Osteocyte (in vitro differentiated cells): Measurements from ENCODE around the gene PRSS38. TPM values are rescaled to one million over a fixed set of nuclear protein-coding genes. Genes with fewer than 3 reads are reported as not detected.

Experiments used
- DNase-seq: peaks from one replicate; pipeline ENCODE4 v3.0.0; 2021; ENCODE audit warnings: mixed read lengths; ENCODE audit not compliant: unreplicated experiment; ENCODE audit errors: extremely low spot score
- H3K27ac Mint-ChIP-seq: one replicate; pipeline ENCODE4 v1.8.0; 2021; ENCODE audit warnings: mild to moderate bottlenecking, mixed read lengths; ENCODE audit not compliant: unreplicated experiment
- H3K27me3 Mint-ChIP-seq: one replicate; pipeline ENCODE4 v1.8.0; 2021; ENCODE audit warnings: mixed read lengths; ENCODE audit not compliant: unreplicated experiment
- H3K36me3 Mint-ChIP-seq: one replicate; pipeline ENCODE4 v1.8.0; 2021; ENCODE audit warnings: mixed read lengths; ENCODE audit not compliant: unreplicated experiment
- H3K4me1 Mint-ChIP-seq: one replicate; pipeline ENCODE4 v1.8.0; 2021; ENCODE audit warnings: mixed read lengths; ENCODE audit not compliant: unreplicated experiment
- H3K4me3 Mint-ChIP-seq: one replicate; pipeline ENCODE4 v1.8.0; 2021; ENCODE audit warnings: mild to moderate bottlenecking, moderate library complexity, mixed read lengths; ENCODE audit not compliant: unreplicated experiment
- H3K9me3 Mint-ChIP-seq: one replicate; pipeline ENCODE4 v1.8.0; 2021; ENCODE audit warnings: mixed read lengths; ENCODE audit not compliant: unreplicated experiment
- CTCF ChIP-seq: fragments of 200-600 bp; sonication (generic); IDR thresholded peaks from 2 replicates; pipeline ENCODE4 v1.5.0; 2021; ENCODE audit warnings: antibody characterized with exemption, mild to moderate bottlenecking, moderate library complexity
- total RNA-seq: library from RNA; stranded (reverse); gene quantifications from 2 replicates; pipeline ENCODE4 v1.2.1, GENCODE V29; 2021

Gene PRSS38
- total RNA-seq, 1 donor from 2014 or later, result not detected

GRCh38 chr1:227828786-227829185 is 13.3 kb downstream of the PRSS38 start:
- Mint-ChIP-seq H3K27ac (no peak overlapping the region), H3K4me3 (no peak overlapping the region), H3K36me3 (no peaks in the 10 kb centered on the region), H3K27me3 (peaks cover 72% of the 10 kb centered on the region), H3K4me1 (no peaks in the 10 kb centered on the region), H3K9me3 (peaks cover 7% of the 10 kb centered on the region)
- DNase-seq, result no peak
- no peak for TF ChIP-seq CTCF

- Mint-ChIP-seq H3K9me3 (no peaks in the 10 kb centered on the region), H3K27ac (no peak overlapping the region), H3K36me3 (no peaks in the 10 kb centered on the region), H3K4me1 (no peaks in the 10 kb centered on the region), H3K27me3 (peaks cover 47% of the 10 kb centered on the region), H3K4me3 (no peak overlapping the region)
- DNase-seq, result no peak
- TF ChIP-seq CTCF, result no peak
Measured at GRCh38 chr1:227838181-227838580, 22.7 kb downstream of the PRSS38 start.

GRCh38 chr1:227841096-227841495 is 25.6 kb downstream of the PRSS38 start:
- Mint-ChIP-seq H3K27me3 (peaks cover 23% of the 10 kb centered on the region), H3K4me1 (no peaks in the 10 kb centered on the region), H3K27ac (no peak overlapping the region), H3K4me3 (no peak overlapping the region), H3K9me3 (no peaks in the 10 kb centered on the region), H3K36me3 (no peaks in the 10 kb centered on the region)
- no peak for DNase-seq
- no peak for TF ChIP-seq CTCF

- Mint-ChIP-seq H3K4me1 (no peaks in the 10 kb centered on the region), H3K27me3 (peaks cover 27% of the 10 kb centered on the region), H3K9me3 (peaks cover 13% of the 10 kb centered on the region), H3K4me3 (no peak overlapping the region), H3K36me3 (no peaks in the 10 kb centered on the region), H3K27ac (no peak overlapping the region)
- TF ChIP-seq CTCF, result no peak
- DNase-seq, result no peak
Measured at GRCh38 chr1:227844320-227845146, 29.1 kb downstream of the PRSS38 start.

GRCh38 chr1:227845147-227845458 is 29.6 kb downstream of the PRSS38 start:
- Mint-ChIP-seq H3K27ac (no peak overlapping the region), H3K36me3 (no peaks in the 10 kb centered on the region), H3K27me3 (peaks cover 26% of the 10 kb centered on the region), H3K4me1 (no peaks in the 10 kb centered on the region), H3K9me3 (peaks cover 13% of the 10 kb centered on the region), H3K4me3 (no peak overlapping the region)
- no peak for TF ChIP-seq CTCF
- DNase-seq, result no peak
